ENCODE data around the gene SSBP3. TPM values are rescaled to one million over a fixed set of nuclear protein-coding genes. Genes with fewer than 3 reads are reported as not detected.

Gene SSBP3
- total and polyA plus RNA-seq, 5 experiments from 2014 or later, result 16.1 to 93.8 (median 19.8) TPM

DNA sequence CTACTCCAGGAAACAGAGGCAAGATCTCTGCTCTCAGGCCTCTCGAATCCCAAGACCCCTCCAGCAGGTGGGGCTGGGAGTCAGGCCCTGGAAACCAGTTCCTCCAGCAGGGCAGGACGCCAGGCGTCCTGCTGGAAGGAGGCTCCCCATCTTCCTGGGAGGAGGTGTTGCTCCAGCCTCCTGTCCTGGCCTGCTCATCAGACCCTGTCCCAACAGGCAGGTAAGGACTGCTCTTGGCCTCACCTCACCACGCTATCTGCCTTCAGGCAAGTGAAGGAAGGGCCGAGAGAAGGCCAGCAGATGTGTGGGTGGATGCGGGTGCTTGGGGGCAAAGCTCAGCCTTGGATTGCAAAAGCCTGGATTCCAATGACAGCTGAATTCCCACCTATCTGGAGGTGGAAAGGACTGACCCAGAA lies 82.9 kb downstream of the SSBP3 start:
- H3K4me3 Mint-ChIP-seq, result peak overlapping the region in 2 of 10 donors; percentile 18 to 24
- H3K9me3 Mint-ChIP-seq, result no peaks in the 10 kb centered on the region
- ATAC-seq, result no peak
- H3K27me3 Mint-ChIP-seq, result no peaks in the 10 kb centered on the region
- no peak for DNase-seq
- H3K36me3 Mint-ChIP-seq, result peaks cover 0 to 10% (median 0%) of the 10 kb centered on the region in 3 donors
- peak overlapping the region in 6 of 10 donors; percentile 23 to 83 (median 52) for H3K27ac Mint-ChIP-seq
- H3K4me1 Mint-ChIP-seq, result peaks cover 48 to 95% (median 78%) of the 10 kb centered on the region in 4 donors
- POLR2A ChIA-PET, result interaction anchor here (1.1 to 1.2 kb wide), 2 partner anchors 9 to 18 kb away, joined by 3 read pairs; no protein-coding TSS in a partner anchor

DNA sequence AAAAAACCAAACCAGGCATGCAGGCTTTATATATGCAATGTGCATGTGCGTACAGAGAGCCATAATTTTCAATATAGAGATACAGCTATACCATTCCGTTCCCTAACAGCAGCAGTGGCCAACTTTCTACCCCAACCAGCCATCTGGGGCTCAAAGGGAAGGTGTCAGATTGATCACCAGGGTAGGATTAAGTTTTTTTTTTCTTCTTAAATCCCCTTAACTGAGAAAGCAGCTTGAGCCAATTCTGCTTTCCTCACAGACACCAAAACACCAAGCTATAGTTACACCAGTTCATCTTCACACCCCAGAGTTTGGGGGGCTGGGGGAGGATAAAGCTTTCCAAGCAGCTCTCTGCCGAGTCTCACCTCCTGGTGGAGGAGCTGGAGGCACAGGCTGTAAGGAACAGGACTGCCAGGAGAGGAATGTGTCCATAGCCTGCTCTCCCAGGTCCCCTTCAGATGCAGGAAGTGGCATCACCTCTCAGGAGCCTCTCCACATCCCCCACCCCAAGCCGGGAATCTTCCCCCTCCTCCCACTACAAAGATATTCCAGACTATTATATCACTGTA lies 87.9 kb downstream of the SSBP3 start:
- Mint-ChIP-seq H3K9me3 (no peaks in the 10 kb centered on the region), H3K27me3 (no peaks in the 10 kb centered on the region), H3K27ac (peak overlapping the region in 7 of 10 donors; percentile 20 to 81 (median 46)), H3K4me3 (no peak overlapping the region), H3K4me1 (peaks cover 41 to 85% (median 68%) of the 10 kb centered on the region in 4 donors), H3K36me3 (peaks cover 0 to 12% (median 0%) of the 10 kb centered on the region in 3 donors)
- POLR2A ChIA-PET, result interaction anchor here (0.6 kb wide), 1 partner anchor 34 kb away, joined by 6 read pairs; no protein-coding TSS in a partner anchor
- ATAC-seq (no peak), DNase-seq (no peak)

DNA sequence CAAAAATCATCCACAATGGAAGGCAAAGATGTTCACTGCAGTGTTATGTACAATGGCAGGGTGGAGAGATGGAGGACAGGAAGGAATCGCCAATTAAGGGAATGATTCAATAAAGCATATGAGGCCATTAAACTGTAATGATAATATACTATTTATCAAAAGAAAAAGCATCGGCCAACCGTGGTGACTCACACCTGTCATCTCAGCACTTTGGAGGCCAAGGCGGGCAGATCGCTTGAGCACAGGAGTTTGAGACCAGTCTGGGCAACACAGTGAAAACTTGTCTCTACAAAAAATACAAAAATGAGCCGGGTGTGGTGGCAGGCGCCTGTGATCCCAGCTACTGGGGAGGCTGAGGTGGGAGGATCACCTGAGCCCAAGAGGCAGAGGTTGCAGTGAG lies 89.1 kb downstream of the SSBP3 start:
- H3K27ac Mint-ChIP-seq, result peak overlapping the region in 7 of 10 donors; percentile 3 to 88 (median 33)
- H3K4me3 Mint-ChIP-seq, result no peak overlapping the region
- peaks cover 0 to 12% (median 0%) of the 10 kb centered on the region in 3 donors for H3K36me3 Mint-ChIP-seq
- H3K4me1 Mint-ChIP-seq, result peaks cover 40 to 83% (median 66%) of the 10 kb centered on the region in 4 donors
- H3K27me3 Mint-ChIP-seq, result no peaks in the 10 kb centered on the region
- ATAC-seq (no peak), DNase-seq (no peak)
- POLR2A ChIA-PET, result interaction anchor here (0.7 kb wide), 1 partner anchor 25 kb away, joined by 4 read pairs; no protein-coding TSS in a partner anchor
- H3K9me3 Mint-ChIP-seq, result no peaks in the 10 kb centered on the region

DNA sequence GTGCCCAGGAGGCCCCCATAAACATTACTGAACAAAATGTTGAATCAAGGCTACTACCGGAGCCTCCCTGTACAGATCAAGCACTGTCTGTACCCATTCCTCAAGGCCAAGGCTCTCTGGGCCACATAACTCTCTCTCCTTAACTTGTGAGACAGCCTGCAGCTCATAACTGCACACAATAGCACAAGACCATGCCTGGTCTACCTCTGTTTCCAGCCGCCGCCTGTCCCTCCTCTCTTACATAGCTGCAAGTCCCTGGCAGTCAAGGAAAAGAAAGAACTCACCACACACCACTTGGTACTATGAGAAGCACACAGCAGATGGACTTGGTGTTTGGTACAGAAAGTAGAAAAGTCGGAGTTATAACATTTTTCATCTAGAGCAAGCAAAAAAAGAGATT lies 91.1 kb downstream of the SSBP3 start:
- Mint-ChIP-seq H3K27me3 (no peaks in the 10 kb centered on the region), H3K9me3 (no peaks in the 10 kb centered on the region), H3K4me1 (peaks cover 41 to 85% (median 72%) of the 10 kb centered on the region in 4 donors), H3K27ac (peak overlapping the region; percentile 45 to 93 (median 81)), H3K4me3 (no peak overlapping the region), H3K36me3 (peaks cover 0 to 12% (median 0%) of the 10 kb centered on the region in 3 donors)
- ATAC-seq (no peak), DNase-seq (no peak)
- POLR2A ChIA-PET, result interaction anchor here (1.1 kb wide), 1 partner anchor 9 kb away, joined by 3 read pairs; no protein-coding TSS in a partner anchor

DNA sequence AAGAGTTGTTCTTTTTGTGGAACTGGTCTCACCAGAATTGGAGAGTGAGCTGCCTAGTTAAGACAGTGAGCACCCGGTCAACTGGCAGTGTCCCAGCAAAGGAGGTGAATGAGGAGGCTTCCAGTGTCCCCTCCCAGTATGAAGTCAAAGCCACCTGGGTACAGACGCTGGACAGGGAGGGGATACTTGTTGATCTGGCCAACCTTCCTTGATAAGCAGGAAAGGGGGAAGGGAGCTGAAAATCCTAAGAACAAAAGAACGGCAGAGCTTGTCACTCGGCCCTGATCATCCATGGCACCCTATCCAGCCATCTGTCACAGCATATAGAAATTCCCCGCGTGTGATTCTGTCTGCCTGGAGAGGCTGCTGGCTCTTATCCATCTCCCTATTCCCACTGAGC lies 91.5 kb downstream of the SSBP3 start:
- DNase-seq (no peak), ATAC-seq (no peak)
- H3K4me3 Mint-ChIP-seq, result no peak overlapping the region
- peaks cover 0 to 8% (median 0%) of the 10 kb centered on the region in 3 donors for H3K36me3 Mint-ChIP-seq
- peak overlapping the region; percentile 62 to 93 (median 81) for H3K27ac Mint-ChIP-seq
- POLR2A ChIA-PET, result interaction anchor here (1.1 kb wide), 1 partner anchor 9 kb away, joined by 3 read pairs; no protein-coding TSS in a partner anchor
- no peaks in the 10 kb centered on the region for H3K27me3 Mint-ChIP-seq
- H3K4me1 Mint-ChIP-seq, result peaks cover 41 to 85% (median 72%) of the 10 kb centered on the region in 4 donors
- no peaks in the 10 kb centered on the region for H3K9me3 Mint-ChIP-seq

DNA sequence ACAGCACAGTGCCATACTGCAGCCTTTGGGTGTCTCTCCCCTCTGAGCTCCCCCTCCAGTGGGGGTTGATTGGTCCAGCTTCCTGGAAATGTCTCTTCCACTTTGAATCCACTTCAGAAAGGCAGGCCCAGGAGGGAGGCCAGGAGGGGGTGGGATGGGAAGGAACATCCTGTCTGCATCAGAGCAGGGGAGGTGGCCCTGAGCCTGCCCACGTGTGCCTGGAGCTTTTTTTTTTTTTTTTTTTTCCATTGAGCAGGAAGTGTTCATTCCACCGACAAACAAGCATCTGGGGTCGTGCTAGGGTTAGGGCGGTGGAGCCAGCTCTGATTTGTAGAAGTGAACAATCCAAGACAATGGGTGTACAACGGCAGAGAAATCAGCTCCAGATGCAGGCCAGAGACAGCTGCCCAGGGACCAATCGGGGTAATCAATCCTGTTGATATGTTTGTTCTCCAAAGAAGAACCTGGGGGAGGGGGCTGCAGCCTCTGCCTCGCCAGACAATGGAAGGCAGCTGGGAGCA lies 93.3 kb downstream of the SSBP3 start:
- Mint-ChIP-seq H3K4me1 (peaks cover 40 to 80% (median 70%) of the 10 kb centered on the region in 4 donors), H3K27ac (peak overlapping the region in 9 of 10 donors; percentile 68 to 86 (median 83)), H3K27me3 (no peaks in the 10 kb centered on the region), H3K36me3 (peaks cover 0 to 6% (median 0%) of the 10 kb centered on the region in 3 donors), H3K4me3 (peak overlapping the region in 8 of 10 donors; percentile 18 to 73 (median 56)), H3K9me3 (no peaks in the 10 kb centered on the region)
- no peak for DNase-seq
- POLR2A ChIA-PET, result interaction anchor here (0.6 to 1.6 kb wide), 7 partner anchors 15 to 174 kb away, joined by 3 to 8 read pairs (median 3); no protein-coding TSS in a partner anchor
- peak; percentile 39 to 51 for ATAC-seq

- DNase-seq (no peak), ATAC-seq (no peak)
- Mint-ChIP-seq H3K4me3 (peak overlapping the region in 4 of 10 donors; percentile 45 to 77 (median 58)), H3K9me3 (no peaks in the 10 kb centered on the region), H3K36me3 (peaks cover 0 to 3% (median 0%) of the 10 kb centered on the region in 3 donors), H3K4me1 (peaks cover 47 to 85% (median 71%) of the 10 kb centered on the region in 4 donors), H3K27ac (peak overlapping the region; percentile 77 to 95 (median 88)), H3K27me3 (no peaks in the 10 kb centered on the region)
- POLR2A ChIA-PET, result interaction anchor here (0.6 kb wide), 1 partner anchor 23 kb away, joined by 3 read pairs; no protein-coding TSS in a partner anchor
Observed at GRCh38 chr1:54311506-54311905, 94.7 kb downstream of the SSBP3 start.

DNA sequence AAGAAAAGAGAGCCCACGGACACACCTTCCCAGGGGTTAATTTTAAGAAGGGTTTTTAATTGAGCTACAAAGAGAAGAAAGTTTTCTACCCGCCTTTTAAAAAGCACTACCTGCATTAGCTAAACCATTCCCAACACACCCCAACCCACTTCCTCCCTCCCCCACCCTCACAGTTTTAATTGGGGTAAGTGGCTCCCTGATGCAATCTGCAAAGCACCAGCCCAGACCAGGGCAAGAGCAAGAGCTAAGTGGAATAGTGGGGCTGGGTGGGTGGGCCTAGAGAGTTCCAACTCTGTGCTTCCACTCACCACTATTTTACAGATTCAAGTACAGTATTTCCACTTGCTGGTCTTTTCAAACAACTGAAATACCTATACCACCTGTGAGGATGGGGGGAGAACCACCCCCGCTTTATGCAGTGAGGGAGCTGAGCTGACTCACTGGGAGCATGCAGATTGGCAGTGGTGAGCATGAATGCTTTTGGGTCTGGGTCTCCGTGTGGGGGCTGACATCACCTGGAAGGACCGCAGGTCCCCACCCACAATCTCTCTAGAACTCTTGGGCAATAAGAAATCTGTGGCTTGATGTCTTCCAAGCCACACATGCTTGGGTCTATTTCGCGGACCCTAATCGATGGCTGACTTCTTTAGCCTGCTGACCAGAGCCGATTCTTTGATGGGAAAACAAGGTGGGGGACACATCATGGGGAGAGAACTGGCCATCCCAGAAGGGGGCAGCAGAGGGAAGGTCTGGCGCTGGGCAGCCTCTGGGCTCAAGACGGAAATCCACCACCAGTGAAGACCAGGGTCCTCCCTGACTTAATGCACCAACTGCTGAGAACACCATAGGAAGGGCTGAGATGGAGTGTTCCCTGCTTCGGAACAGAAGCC lies 95.5 kb downstream of the SSBP3 start:
- Mint-ChIP-seq H3K9me3 (no peaks in the 10 kb centered on the region), H3K27ac (peak overlapping the region; percentile 75 to 95 (median 89)), H3K36me3 (peaks cover 0 to 3% (median 0%) of the 10 kb centered on the region in 3 donors), H3K4me3 (peak overlapping the region in 9 of 10 donors; percentile 53 to 85 (median 78)), H3K4me1 (peaks cover 51 to 87% (median 77%) of the 10 kb centered on the region in 4 donors), H3K27me3 (no peaks in the 10 kb centered on the region)
- POLR2A ChIA-PET, result interaction anchor here (0.7 to 2.8 kb wide), 4 partner anchors 9 to 51 kb away, joined by 3 to 17 read pairs (median 4); no protein-coding TSS in a partner anchor
- DNase-seq (peak in 1 of 10 donors; percentile 24), ATAC-seq (peak; percentile 59 to 68)

GRCh38 chr1:54309631-54310366 lies 96.4 kb downstream of the SSBP3 start:
- POLR2A ChIA-PET, result interaction anchor here (1.2 to 2.8 kb wide), 4 partner anchors 11 to 52 kb away, joined by 4 to 17 read pairs (median 4); no protein-coding TSS in a partner anchor
- H3K4me1 Mint-ChIP-seq, result peaks cover 46 to 86% (median 79%) of the 10 kb centered on the region in 4 donors
- no peaks in the 10 kb centered on the region for H3K27me3 Mint-ChIP-seq
- peaks cover 0 to 3% (median 0%) of the 10 kb centered on the region in 3 donors for H3K36me3 Mint-ChIP-seq
- peak overlapping the region; percentile 75 to 95 (median 89) for H3K27ac Mint-ChIP-seq
- no peak for ATAC-seq
- peak overlapping the region; percentile 39 to 85 (median 78) for H3K4me3 Mint-ChIP-seq
- no peaks in the 10 kb centered on the region for H3K9me3 Mint-ChIP-seq
- no peak for DNase-seq

- no peak for ATAC-seq
- Mint-ChIP-seq H3K27ac (peak overlapping the region in 9 of 10 donors; percentile 5 to 72 (median 66)), H3K36me3 (no peaks in the 10 kb centered on the region), H3K9me3 (no peaks in the 10 kb centered on the region), H3K27me3 (no peaks in the 10 kb centered on the region), H3K4me1 (peaks cover 53 to 86% (median 80%) of the 10 kb centered on the region in 4 donors), H3K4me3 (peak overlapping the region in 2 of 10 donors; percentile 3 to 9)
- no peak for DNase-seq
- POLR2A ChIA-PET, result interaction anchor here (1.2 to 1.5 kb wide), 2 partner anchors 9 to 49 kb away, joined by 3 to 4 read pairs; no protein-coding TSS in a partner anchor
Observed at GRCh38 chr1:54307305-54307704, 98.9 kb downstream of the SSBP3 start.

DNA sequence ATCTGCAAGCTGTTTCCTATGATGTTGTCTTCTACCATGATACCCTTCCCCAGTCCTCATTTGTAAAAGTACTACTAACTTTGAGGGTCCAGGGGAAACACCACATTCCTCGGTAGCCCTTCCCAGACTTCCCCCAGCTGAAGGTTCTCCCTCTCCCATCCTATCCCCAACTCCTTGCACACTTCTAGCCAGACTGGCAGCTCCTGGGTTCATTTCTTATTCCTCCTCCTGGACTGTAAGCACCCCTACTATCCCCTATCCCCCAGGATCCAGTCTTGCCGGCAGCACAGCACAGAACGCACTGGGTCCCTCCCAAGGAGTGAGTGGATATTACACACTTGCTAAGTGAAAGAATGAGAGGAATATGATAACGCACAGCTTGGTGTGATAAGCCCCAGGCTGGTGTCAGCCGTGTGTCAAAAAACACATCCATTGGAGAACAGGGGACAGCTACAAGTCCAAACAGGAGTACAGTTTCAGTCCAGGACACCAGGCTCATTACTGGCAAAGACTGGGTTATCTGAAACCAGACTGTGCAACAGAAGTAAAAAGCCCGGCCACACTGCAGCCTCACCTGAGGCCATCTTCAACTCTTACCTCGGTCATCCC lies 100.2 kb downstream of the SSBP3 start:
- Mint-ChIP-seq H3K4me3 (peak overlapping the region in 1 of 10 donors; percentile 0), H3K9me3 (no peaks in the 10 kb centered on the region), H3K27ac (peak overlapping the region in 9 of 10 donors; percentile 8 to 76 (median 40)), H3K27me3 (no peaks in the 10 kb centered on the region), H3K36me3 (no peaks in the 10 kb centered on the region), H3K4me1 (peaks cover 56 to 87% (median 81%) of the 10 kb centered on the region in 4 donors)
- POLR2A ChIA-PET, result interaction anchor here (0.9 to 1.5 kb wide), 4 partner anchors 8 to 171 kb away, joined by 3 to 4 read pairs (median 3); no protein-coding TSS in a partner anchor
- ATAC-seq, result no peak
- no peak for DNase-seq

All from naive thymus-derived CD8-positive, alpha-beta T cell (primary cell).